ENCODE results near the gene MIB1.

- TF ChIP-seq ZNF747 (tag by site-specific recombination; IDR thresholded peaks at IDR 0.05) (no peak), HIC1 (tag by site-specific recombination; IDR thresholded peaks at IDR 0.05) (no peak), ZNF366 (tag by site-specific recombination; conservative IDR thresholded peaks at IDR 0.05) (no peak), ZNF138 (tag by site-specific recombination; IDR thresholded peaks at IDR 0.05; ENCODE audit: borderline replicate concordance) (no peak), YY1 (tag by site-specific recombination; IDR thresholded peaks at IDR 0.05) (no peak), CTCF (tag by site-specific recombination; IDR thresholded peaks at IDR 0.05) (no peak), KLF16 (tag by site-specific recombination; IDR thresholded peaks at IDR 0.05) (no peak), ZNF558 (tag by site-specific recombination; IDR thresholded peaks at IDR 0.05) (no peak), OSR2 (tag by site-specific recombination; IDR thresholded peaks at IDR 0.05) (no peak)
Measured at GRCh38 chr18:21896732-21897336, 156.2 kb downstream of the MIB1 start.

Data from HEK293 (cell line).